ENCODE results near the gene VAV3.
"Not testable (repeated sequence)": the region's sequence is repeated elsewhere in the genome, so short reads cannot be mapped to it uniquely, and the experiment has no call there.

Gene VAV3

DNA sequence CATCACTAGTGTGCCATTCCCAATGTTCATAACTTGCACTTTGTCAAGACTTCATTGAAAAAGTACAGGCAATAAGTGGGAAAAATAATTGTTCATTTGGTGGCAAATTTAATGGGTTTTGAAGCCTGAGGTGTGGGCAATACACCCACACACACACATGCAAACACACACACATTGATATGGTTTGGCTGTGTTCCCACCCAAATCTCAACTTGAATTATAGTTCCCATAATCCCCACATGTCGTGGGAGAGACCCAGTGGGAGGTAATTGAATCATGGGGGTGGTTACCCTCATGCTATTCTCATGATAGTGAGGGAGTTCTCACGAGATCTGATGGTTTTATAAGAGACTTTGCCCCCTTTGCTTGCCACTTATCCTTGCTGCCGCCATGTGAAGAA lies 39.9 kb upstream of the VAV3 start:
- not testable (repeated sequence) for H3K18ac ChIP-seq (ENCODE audit: low read length); H3K4me1 ChIP-seq (ENCODE audit: control insufficient read depth in 2 of 2, insufficient read depth in 1 of 2, low read depth in 1 of 2, low read length in 2 of 2); H4K8ac ChIP-seq (ENCODE audit: low read depth, low read length); H2BK120ac ChIP-seq (ENCODE audit: low read depth, low read length); H2BK12ac ChIP-seq (ENCODE audit: low read length); H3K9ac ChIP-seq (ENCODE audit: low read depth, low read length, poor library complexity); H3K9me3 ChIP-seq (replicated peaks in 1 of 2; ENCODE audit: control insufficient read depth in 2 of 2, insufficient read depth in 1 of 2, low read depth in 1 of 2, low read length in 2 of 2); H3K4me2 ChIP-seq (ENCODE audit: insufficient read depth, low read length, poor library complexity, severe bottlenecking); H2AFZ ChIP-seq (ENCODE audit: low read length); DNase-seq (ENCODE audit: low spot score); H2BK15ac ChIP-seq (ENCODE audit: low read length); H4K91ac ChIP-seq (ENCODE audit: low read depth, low read length, poor library complexity); H3K4ac ChIP-seq (ENCODE audit: low read length); H3K14ac ChIP-seq (ENCODE audit: low read length); H3K23ac ChIP-seq (ENCODE audit: low read depth, low read length, poor library complexity); H3K36me3 ChIP-seq (replicated peaks in 1 of 2; ENCODE audit: control insufficient read depth in 2 of 2, insufficient read depth in 2 of 2, low read length in 2 of 2); H2BK5ac ChIP-seq (ENCODE audit: low read length); H3K4me3 ChIP-seq (ENCODE audit: low read length in 2 of 2); H2AK5ac ChIP-seq (ENCODE audit: low read depth, low read length); H3K27me3 ChIP-seq (ENCODE audit: control insufficient read depth in 3 of 3, insufficient read depth in 3 of 3, low read depth in 1 of 3, low read length in 3 of 3); H3K27ac ChIP-seq (replicated peaks; ENCODE audit: low read length); H3K79me1 ChIP-seq (ENCODE audit: low read depth, low read length)
- no CpG with 5 or more reads among the region's 3 CpGs for WGBS, 2 donors (ENCODE audit: extremely low coverage in 2 of 2, insufficient read length in 2 of 2, insufficient replicate concordance in 1 of 2)

DNA sequence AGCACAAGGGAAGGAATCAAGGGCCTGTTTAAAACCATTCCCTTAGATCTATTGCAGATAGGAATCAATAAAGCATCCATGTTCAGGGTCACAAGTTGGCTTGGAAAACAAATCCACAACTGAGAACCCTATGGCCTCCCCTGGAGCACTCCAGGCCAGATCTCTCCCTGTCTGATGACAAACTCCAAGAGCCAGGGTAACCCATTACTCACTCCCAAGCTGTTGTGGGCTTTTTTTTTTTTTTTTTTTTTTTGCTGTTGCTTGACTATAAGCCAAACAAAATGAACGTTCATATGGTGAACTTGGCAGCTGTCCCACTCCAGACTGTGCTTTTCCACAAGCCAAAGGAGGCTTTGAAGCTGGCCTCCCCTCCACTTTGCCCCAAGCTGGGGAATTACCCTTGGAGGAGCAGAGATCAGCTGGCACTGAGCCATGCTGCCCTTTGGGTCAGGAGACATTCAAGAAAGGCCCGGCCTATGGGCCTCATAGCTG lies 35.7 kb upstream of the VAV3 start:
- Histone ChIP-seq H2AK5ac (ENCODE audit: low read depth, low read length) (no peak overlapping the region), H2AFZ (ENCODE audit: low read length) (no peak overlapping the region), H4K91ac (ENCODE audit: low read depth, low read length, poor library complexity) (no peak overlapping the region), H3K9ac (ENCODE audit: low read depth, low read length, poor library complexity) (no peak overlapping the region), H3K27ac (replicated peaks; ENCODE audit: low read length) (no peak overlapping the region), H4K8ac (ENCODE audit: low read depth, low read length) (no peak overlapping the region), H3K36me3 (replicated peaks in 1 of 2; ENCODE audit: control insufficient read depth in 2 of 2, insufficient read depth in 2 of 2, low read length in 2 of 2) (no peaks in the 10 kb centered on the region), H2BK12ac (ENCODE audit: low read length) (no peak overlapping the region), H3K14ac (ENCODE audit: low read length) (no peak overlapping the region), H3K4ac (ENCODE audit: low read length) (no peak overlapping the region), H3K79me1 (ENCODE audit: low read depth, low read length) (no peaks in the 10 kb centered on the region), H3K4me3 (ENCODE audit: low read length in 2 of 2) (no peak overlapping the region), H2BK5ac (ENCODE audit: low read length) (no peak overlapping the region), H3K27me3 (ENCODE audit: control insufficient read depth in 3 of 3, insufficient read depth in 3 of 3, low read depth in 1 of 3, low read length in 3 of 3) (no peaks in the 10 kb centered on the region), H3K9me3 (replicated peaks in 1 of 2; ENCODE audit: control insufficient read depth in 2 of 2, insufficient read depth in 1 of 2, low read depth in 1 of 2, low read length in 2 of 2) (no peaks in the 10 kb centered on the region), H3K4me2 (ENCODE audit: insufficient read depth, low read length, poor library complexity, severe bottlenecking) (no peak overlapping the region), H2BK15ac (ENCODE audit: low read length) (no peak overlapping the region), H2BK120ac (ENCODE audit: low read depth, low read length) (no peak overlapping the region), H3K18ac (ENCODE audit: low read length) (no peak overlapping the region), H3K23ac (ENCODE audit: low read depth, low read length, poor library complexity) (no peak overlapping the region), H3K4me1 (ENCODE audit: control insufficient read depth in 2 of 2, insufficient read depth in 1 of 2, low read depth in 1 of 2, low read length in 2 of 2) (peaks cover 9 to 14% of the 10 kb centered on the region in 2 donors)
- no CpG with 5 or more reads among the region's 2 CpGs for WGBS, 2 donors (ENCODE audit: extremely low coverage in 2 of 2, insufficient read length in 2 of 2, insufficient replicate concordance in 1 of 2)
- DNase-seq (ENCODE audit: low spot score): no peak

DNA sequence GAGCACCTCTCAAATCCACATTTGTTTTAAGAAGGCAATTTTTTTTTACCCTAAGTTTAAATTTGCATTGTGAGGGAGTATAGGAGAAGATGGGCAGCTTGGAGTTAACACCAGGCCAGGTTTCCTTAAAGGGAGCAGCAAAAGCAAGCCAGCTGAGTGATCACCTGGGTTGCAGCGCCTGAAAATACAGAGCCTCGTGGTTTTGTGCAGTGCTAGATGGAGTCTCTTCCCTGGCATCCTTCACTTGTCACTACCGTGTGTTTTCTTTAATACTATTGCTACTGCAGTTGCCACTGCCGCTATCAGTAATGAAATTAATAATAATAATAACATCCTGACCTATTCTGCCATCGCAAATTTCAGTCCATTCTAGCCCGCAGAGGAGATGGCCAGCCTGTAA lies 35.2 kb upstream of the VAV3 start:
- Histone ChIP-seq H3K9ac (ENCODE audit: low read depth, low read length, poor library complexity) (no peak overlapping the region), H3K27ac (replicated peaks; ENCODE audit: low read length) (peak overlapping the region; percentile 2), H2AK5ac (ENCODE audit: low read depth, low read length) (peak overlapping the region; percentile 57), H3K36me3 (replicated peaks in 1 of 2; ENCODE audit: control insufficient read depth in 2 of 2, insufficient read depth in 2 of 2, low read length in 2 of 2) (no peaks in the 10 kb centered on the region), H2AFZ (ENCODE audit: low read length) (peak overlapping the region; percentile 17), H3K14ac (ENCODE audit: low read length) (no peak overlapping the region), H3K9me3 (replicated peaks in 1 of 2; ENCODE audit: control insufficient read depth in 2 of 2, insufficient read depth in 1 of 2, low read depth in 1 of 2, low read length in 2 of 2) (no peaks in the 10 kb centered on the region), H2BK12ac (ENCODE audit: low read length) (no peak overlapping the region), H3K79me1 (ENCODE audit: low read depth, low read length) (no peaks in the 10 kb centered on the region), H4K8ac (ENCODE audit: low read depth, low read length) (no peak overlapping the region), H2BK120ac (ENCODE audit: low read depth, low read length) (no peak overlapping the region), H2BK5ac (ENCODE audit: low read length) (no peak overlapping the region), H3K4ac (ENCODE audit: low read length) (no peak overlapping the region), H3K4me1 (ENCODE audit: control insufficient read depth in 2 of 2, insufficient read depth in 1 of 2, low read depth in 1 of 2, low read length in 2 of 2) (peaks cover 9 to 14% of the 10 kb centered on the region in 2 donors), H3K4me3 (ENCODE audit: low read length in 2 of 2) (no peak overlapping the region), H3K27me3 (ENCODE audit: control insufficient read depth in 3 of 3, insufficient read depth in 3 of 3, low read depth in 1 of 3, low read length in 3 of 3) (no peaks in the 10 kb centered on the region), H3K23ac (ENCODE audit: low read depth, low read length, poor library complexity) (no peak overlapping the region), H3K18ac (ENCODE audit: low read length) (no peak overlapping the region), H2BK15ac (ENCODE audit: low read length) (no peak overlapping the region), H4K91ac (ENCODE audit: low read depth, low read length, poor library complexity) (no peak overlapping the region), H3K4me2 (ENCODE audit: insufficient read depth, low read length, poor library complexity, severe bottlenecking) (no peak overlapping the region)
- WGBS, 2 donors (ENCODE audit: extremely low coverage in 2 of 2, insufficient read length in 2 of 2, insufficient replicate concordance in 1 of 2): no CpG with 5 or more reads among the region's 6 CpGs
- DNase-seq (ENCODE audit: low spot score): no peak

DNA sequence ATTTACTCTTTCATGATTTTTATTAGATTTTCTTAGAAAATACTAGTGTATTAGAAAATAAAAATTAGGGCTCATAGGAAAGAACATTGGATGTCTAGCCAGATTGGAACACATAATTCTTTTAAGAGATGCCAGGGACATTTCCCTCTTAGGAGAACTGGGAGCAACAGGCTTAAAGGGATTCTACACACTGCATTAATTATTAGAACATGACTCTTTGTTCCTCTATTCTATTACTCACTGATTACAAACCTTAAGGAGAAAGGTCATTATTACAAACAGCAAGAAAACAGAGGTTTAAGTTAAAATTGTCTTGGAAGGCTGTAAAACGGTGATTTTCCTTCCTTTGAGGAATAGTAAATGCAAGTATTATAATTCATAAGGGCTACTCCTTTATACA lies 32.9 kb upstream of the VAV3 start:
- no peak overlapping the region for H3K4ac ChIP-seq (ENCODE audit: low read length)

More for the DNA sequence above, 32.9 kb upstream of the VAV3 start:
- Histone ChIP-seq H3K18ac (ENCODE audit: low read length) (no peak overlapping the region), H4K8ac (ENCODE audit: low read depth, low read length) (no peak overlapping the region), H2AFZ (ENCODE audit: low read length) (no peak overlapping the region), H2BK12ac (ENCODE audit: low read length) (no peak overlapping the region), H3K9ac (ENCODE audit: low read depth, low read length, poor library complexity) (no peak overlapping the region), H3K23ac (ENCODE audit: low read depth, low read length, poor library complexity) (no peak overlapping the region), H3K14ac (ENCODE audit: low read length) (no peak overlapping the region), H2BK120ac (ENCODE audit: low read depth, low read length) (no peak overlapping the region), H4K91ac (ENCODE audit: low read depth, low read length, poor library complexity) (no peak overlapping the region), H2AK5ac (ENCODE audit: low read depth, low read length) (no peak overlapping the region), H2BK15ac (ENCODE audit: low read length) (no peak overlapping the region), H3K27ac (replicated peaks; ENCODE audit: low read length) (no peak overlapping the region), H3K9me3 (replicated peaks in 1 of 2; ENCODE audit: control insufficient read depth in 2 of 2, insufficient read depth in 1 of 2, low read depth in 1 of 2, low read length in 2 of 2) (no peaks in the 10 kb centered on the region), H2BK5ac (ENCODE audit: low read length) (no peak overlapping the region), H3K79me1 (ENCODE audit: low read depth, low read length) (no peaks in the 10 kb centered on the region), H3K4me1 (ENCODE audit: control insufficient read depth in 2 of 2, insufficient read depth in 1 of 2, low read depth in 1 of 2, low read length in 2 of 2) (peaks cover 9 to 19% of the 10 kb centered on the region in 2 donors), H3K4me2 (ENCODE audit: insufficient read depth, low read length, poor library complexity, severe bottlenecking) (no peak overlapping the region), H3K4me3 (ENCODE audit: low read length in 2 of 2) (no peak overlapping the region), H3K36me3 (replicated peaks in 1 of 2; ENCODE audit: control insufficient read depth in 2 of 2, insufficient read depth in 2 of 2, low read length in 2 of 2) (no peaks in the 10 kb centered on the region), H3K27me3 (ENCODE audit: control insufficient read depth in 3 of 3, insufficient read depth in 3 of 3, low read depth in 1 of 3, low read length in 3 of 3) (no peaks in the 10 kb centered on the region)
- DNase-seq (ENCODE audit: low spot score): no peak
- WGBS, 2 donors (ENCODE audit: extremely low coverage in 2 of 2, insufficient read length in 2 of 2, insufficient replicate concordance in 1 of 2): no CpG with 5 or more reads among the region's 1 CpG
